Activated T-cell treated with anti-CD3 and anti-CD28 coated beads for 1 hour (primary cell): ENCODE data around the gene KCNK16.

Experiments used
- DNase-seq: peaks from one replicate; pipeline ENCODE4 v3.0.0-alpha.2; 2020; ENCODE audit warnings: low read depth

KCNK16 gene

GRCh38 chr6:39322306-39322850 lies at the start of gene KCNK16:
KCNK16 (minus strand) TSS chr6:39322702; CDS start chr6:39322540, 162 bp downstream.
- no peak for DNase-seq

GRCh38 chr6:39370390-39370789 lies 47.9 kb upstream of the KCNK16 start:
- DNase-seq = no peak

GRCh38 chr6:39369987-39370386 lies 47.5 kb upstream of the KCNK16 start:
- no peak for DNase-seq

GRCh38 chr6:39367700-39368099 lies 45.2 kb upstream of the KCNK16 start:
- DNase-seq = no peak

- no peak for DNase-seq
Observed at GRCh38 chr6:39366931-39367618, 44.6 kb upstream of the KCNK16 start.

- DNase-seq = no peak
Observed at GRCh38 chr6:39365281-39366074, 43.0 kb upstream of the KCNK16 start.

- no peak for DNase-seq
Observed at GRCh38 chr6:39363280-39363679, 40.8 kb upstream of the KCNK16 start.

GRCh38 chr6:39362487-39362865 lies 40.0 kb upstream of the KCNK16 start:
- no peak for DNase-seq

- peak; percentile 5 for DNase-seq
Observed at GRCh38 chr6:39361657-39362486, 39.4 kb upstream of the KCNK16 start.

- no peak for DNase-seq
Observed at GRCh38 chr6:39360378-39360777, 37.9 kb upstream of the KCNK16 start.

- DNase-seq = no peak
Observed at GRCh38 chr6:39357998-39358686, 35.6 kb upstream of the KCNK16 start.

- no peak for DNase-seq
Observed at GRCh38 chr6:39353698-39354315, 31.3 kb upstream of the KCNK16 start.

- no peak for DNase-seq
Observed at GRCh38 chr6:39350723-39351505, 28.4 kb upstream of the KCNK16 start.

- no peak for DNase-seq
Observed at GRCh38 chr6:39348740-39349139, 26.2 kb upstream of the KCNK16 start.

- peak; percentile 35 for DNase-seq
Observed at GRCh38 chr6:39347906-39348585, 25.5 kb upstream of the KCNK16 start.

GRCh38 chr6:39347206-39347605 lies 24.7 kb upstream of the KCNK16 start:
- DNase-seq = no peak

GRCh38 chr6:39344821-39345280 lies 22.3 kb upstream of the KCNK16 start:
- DNase-seq = no peak

GRCh38 chr6:39343396-39343870 lies 20.9 kb upstream of the KCNK16 start:
- no peak for DNase-seq

GRCh38 chr6:39342692-39343395 lies 20.3 kb upstream of the KCNK16 start:
- no peak for DNase-seq
